HG03575 (cell line): ENCODE measurements around the gene EOLA2.
A peak's percentile ranks its signal among the peaks of the same experiment; 100 is the strongest.
"Not testable (repeated sequence)": the region's sequence is repeated elsewhere in the genome, so short reads cannot be mapped to it uniquely, and the experiment has no call there.

Experiments used
- ATAC-seq: cut with Tn5 transposase; IDR thresholded peaks from one replicate; pipeline ENCODE4 v1.9.1; 2021; ENCODE audit not compliant: unreplicated experiment, insufficient number of reproducible peaks, low FRiP score; ENCODE audit errors: extremely low read depth

The EOLA2 gene

DNA sequence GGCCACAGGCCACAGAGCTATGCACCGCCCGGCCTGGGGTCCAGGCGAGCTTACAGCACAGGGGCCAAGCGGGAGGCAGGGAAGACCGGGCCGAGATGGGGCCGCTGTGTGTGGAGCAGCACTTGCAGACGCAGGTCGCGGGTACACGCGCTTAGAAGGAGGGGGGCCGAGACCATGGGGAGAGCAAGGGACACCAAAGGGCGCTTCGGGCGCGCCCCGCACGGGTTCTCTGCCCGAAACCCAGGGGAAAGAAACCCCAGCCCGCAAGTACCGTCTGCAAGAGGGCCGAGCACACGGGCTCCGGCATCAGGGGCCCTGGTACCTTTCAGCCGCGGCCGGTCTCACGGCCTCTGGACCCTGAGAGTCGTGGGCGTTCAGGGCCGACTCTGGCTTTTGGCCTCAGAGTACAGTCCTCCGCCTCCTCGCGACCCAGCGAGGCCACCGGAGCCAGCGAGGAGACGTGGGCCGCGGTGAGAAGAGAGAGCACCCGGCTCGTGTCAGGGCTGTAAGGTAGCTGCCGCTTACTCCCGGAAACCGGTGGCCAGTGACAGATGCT is 342 bp downstream of the EOLA2 start:
- ATAC-seq, result no peak

GRCh38 chrX:149937328-149937727 is 963 bp downstream of the EOLA2 start:
- ATAC-seq, result not testable (repeated sequence)

- ATAC-seq, result not testable (repeated sequence)
These were observed 4.7 kb downstream of the EOLA2 start for GRCh38 chrX:149933547-149933946.

DNA sequence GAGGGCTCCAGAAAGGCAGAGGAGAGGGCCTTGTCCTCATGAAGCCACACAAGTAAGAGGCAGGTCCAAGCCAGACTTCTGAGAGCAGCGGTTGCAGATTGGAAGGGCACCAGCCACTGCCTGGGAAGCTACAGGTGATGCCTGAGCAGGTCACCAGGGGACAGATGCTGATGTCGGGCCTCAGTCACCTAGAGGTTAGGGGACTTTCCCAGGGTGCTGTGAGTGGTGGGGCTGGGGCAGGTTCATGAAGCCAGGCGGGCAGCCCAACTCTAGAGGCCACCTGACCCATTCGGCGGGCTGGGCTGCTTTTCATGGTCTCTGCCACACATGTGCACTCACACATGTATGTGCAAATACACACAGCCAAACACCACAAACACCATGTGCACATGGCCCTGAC is 5.3 kb downstream of the EOLA2 start:
- not testable (repeated sequence) for ATAC-seq

GRCh38 chrX:149932150-149932549 is 6.1 kb downstream of the EOLA2 start:
- not testable (repeated sequence) for ATAC-seq

- not testable (repeated sequence) for ATAC-seq
These were observed 6.9 kb downstream of the EOLA2 start for GRCh38 chrX:149931355-149931754.

- ATAC-seq, result not testable (repeated sequence)
These were observed 8.9 kb downstream of the EOLA2 start, which contains the start of gene HSFX4 for GRCh38 chrX:149929400-149929799. Gene HSFX4 (plus strand): TSS chrX:149929573. CDS start chrX:149929645, 72 bp downstream.

DNA sequence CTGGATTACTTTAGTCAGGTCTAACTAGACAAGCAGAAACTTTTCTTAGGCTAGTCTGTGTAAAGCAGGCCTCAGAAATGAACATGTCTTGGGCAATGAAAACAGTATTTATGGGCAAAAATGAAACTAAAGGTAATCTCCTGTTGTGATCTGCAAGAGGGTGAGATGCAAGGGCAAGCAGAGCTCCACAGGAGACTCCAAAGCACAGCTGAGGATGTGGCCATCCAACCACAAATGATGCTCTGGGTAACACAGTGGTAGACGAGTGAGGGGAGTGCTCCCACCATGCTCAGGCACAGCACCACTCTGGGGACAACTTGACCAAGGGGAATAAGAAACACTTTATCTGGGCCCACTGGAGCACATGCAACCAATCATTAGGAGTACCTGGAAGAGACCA is 9.7 kb downstream of the EOLA2 start:
- not testable (repeated sequence) for ATAC-seq

- ATAC-seq, result not testable (repeated sequence)
These were observed 10.4 kb downstream of the EOLA2 start for GRCh38 chrX:149927964-149928258.

DNA sequence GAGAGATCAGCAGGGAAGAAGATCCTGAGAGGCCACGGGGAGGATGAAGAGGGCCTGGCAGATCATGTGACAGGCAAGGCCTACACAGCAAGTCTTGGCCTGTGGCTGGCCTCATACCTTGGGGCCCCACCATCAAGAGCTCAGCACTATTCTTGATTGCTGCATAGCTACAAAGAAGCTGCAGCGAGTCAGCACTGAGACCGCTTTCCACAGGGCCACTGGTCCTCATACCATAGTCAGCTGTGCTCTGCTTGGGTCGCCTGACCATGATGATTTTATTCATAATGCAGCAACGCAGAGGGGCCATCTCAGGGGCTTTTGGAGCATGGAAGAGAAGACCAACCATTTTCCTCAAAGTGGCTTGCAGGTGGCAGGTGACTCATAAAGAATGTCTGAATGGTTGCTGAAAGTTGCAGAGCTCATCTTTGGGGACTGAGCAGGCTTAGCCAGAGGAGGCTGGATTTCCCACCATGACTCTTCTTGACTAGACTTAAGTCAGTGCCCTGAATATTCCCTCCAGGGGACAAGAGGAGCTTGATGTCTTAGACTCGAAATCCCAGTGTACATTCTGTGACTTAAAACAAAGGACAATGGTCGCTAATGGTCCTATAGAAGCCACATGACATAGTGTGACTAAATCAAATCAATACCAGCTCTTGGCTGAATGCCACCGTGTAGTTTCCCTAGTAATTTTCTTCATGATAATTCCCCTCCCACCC is 10.9 kb downstream of the EOLA2 start:
- not testable (repeated sequence) for ATAC-seq

DNA sequence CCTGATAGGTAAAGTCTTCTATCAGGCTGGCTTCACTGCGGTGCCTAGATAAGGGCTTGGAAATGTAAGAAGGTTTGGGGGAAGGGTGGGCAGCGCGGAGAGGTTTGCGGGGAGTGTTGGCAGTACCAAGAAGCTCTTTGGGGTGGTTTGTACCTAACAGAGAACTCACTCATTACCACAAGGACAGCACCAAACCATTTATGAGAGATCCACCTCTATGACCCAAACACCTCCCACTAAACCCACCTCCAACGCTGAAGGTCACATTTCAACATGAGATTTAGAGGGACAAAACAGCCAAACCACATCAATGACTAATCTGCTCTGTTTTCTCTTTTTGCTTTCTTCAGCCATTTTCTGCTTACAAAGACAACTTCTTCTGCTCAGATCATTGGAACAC is 13.9 kb downstream of the EOLA2 start:
- not testable (repeated sequence) for ATAC-seq

DNA sequence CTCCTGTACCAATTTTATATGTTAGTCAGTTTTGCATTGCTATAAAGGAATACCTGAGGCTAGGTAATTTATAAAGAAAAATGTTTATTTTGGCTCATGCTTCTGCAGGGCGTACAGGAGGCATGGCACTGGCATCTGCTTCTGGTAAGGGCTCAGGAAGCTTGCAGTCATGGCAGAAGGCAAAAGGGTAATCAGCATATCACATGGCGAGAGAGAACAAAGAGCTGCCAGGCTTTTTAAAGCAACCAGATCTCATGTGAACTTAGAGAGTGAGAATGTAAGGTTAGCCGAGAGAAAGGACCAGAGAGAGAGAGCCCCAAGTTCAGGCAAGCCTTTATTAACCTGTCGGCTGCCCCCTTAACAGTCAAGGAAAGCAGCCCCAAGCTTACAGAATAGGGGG is 14.5 kb downstream of the EOLA2 start:
- not testable (repeated sequence) for ATAC-seq

- ATAC-seq, result no peak
These were observed 21.4 kb downstream of the EOLA2 start for GRCh38 chrX:149916745-149917392.

DNA sequence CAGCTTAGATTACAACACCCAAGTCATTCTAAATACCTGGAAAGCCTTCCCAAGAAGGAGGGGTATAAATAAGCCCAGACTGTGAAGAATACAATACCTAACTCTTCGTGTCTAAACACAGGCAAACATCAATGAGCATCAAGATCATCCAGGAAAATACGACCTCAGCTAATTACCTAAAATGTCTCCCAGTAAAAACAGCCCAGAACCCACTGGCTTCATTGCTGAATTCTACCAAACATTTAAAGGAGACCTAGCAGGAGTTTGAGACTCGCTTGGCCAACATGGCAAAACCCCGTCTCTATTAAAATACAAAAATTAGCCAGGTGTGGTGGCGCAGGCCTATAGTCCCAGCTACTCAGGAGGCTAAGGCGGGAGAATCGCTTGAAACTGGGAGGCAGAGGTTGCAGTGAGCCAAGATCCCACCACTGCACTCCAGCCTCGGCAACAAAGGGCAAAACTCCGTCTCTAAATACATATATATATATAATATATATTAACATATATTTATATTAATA is 28.1 kb downstream of the EOLA2 start:
- ATAC-seq, result no peak

DNA sequence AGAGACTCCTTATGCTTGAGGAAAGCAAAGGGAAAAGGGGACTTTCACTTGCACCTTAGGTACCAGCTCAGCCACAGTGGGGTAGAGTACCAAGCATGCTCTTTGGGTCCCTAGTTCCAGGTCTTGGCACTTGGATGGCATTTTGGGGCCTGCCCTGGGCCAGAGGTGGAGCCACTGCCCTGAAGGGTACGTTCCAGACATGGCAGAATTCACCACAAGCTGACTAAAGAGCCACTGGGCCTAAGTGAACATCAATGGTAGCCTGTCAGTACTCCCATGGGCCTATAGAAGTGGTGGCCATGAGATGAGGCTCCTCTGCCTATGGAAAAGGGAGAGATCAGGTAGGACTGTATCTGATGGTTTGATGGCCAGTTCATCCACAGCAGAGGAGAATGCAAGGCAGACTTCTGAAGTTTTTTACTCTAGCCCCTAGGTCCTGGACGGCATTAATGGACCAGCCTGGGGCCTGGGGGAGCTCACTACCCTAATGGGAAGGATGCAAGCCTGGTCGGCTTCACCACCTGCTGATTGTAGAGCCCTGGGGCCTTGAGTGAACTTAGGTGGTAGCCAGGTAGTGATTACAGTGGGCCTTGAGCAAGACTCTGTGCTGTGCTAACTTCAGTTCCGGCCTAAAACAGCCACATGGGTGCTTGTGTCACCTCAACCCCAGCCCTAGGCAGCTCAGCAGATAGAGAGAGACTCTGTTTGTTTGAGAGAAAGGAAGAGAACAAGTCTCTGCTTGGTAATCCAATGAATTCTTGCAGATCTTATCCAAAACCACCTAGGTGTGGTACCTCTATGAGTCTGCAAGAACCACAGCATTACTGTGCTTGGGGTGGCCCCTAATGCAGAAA is 28.7 kb downstream of the EOLA2 start:
- no peak for ATAC-seq

- ATAC-seq, result no peak
These were observed 29.6 kb downstream of the EOLA2 start for GRCh38 chrX:149908727-149909126.

DNA sequence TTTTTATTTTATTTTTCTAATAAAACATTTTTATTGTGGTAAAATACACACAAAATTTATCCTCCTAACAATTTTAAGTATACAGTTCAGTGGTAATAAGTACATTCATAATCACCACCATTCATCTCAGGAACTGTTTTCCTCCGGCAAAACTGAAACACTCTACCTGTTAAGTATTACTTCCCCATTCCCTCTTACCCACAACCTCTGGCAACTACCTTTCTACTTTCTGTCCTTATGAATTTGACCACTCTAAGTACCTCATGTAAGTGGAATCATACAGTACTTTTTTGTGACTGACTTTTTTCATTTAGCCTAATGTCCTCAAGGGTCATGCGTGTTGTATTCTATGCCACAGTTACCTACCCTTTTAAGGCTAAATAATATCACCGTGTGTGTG is 30.0 kb downstream of the EOLA2 start:
- no peak for ATAC-seq

DNA sequence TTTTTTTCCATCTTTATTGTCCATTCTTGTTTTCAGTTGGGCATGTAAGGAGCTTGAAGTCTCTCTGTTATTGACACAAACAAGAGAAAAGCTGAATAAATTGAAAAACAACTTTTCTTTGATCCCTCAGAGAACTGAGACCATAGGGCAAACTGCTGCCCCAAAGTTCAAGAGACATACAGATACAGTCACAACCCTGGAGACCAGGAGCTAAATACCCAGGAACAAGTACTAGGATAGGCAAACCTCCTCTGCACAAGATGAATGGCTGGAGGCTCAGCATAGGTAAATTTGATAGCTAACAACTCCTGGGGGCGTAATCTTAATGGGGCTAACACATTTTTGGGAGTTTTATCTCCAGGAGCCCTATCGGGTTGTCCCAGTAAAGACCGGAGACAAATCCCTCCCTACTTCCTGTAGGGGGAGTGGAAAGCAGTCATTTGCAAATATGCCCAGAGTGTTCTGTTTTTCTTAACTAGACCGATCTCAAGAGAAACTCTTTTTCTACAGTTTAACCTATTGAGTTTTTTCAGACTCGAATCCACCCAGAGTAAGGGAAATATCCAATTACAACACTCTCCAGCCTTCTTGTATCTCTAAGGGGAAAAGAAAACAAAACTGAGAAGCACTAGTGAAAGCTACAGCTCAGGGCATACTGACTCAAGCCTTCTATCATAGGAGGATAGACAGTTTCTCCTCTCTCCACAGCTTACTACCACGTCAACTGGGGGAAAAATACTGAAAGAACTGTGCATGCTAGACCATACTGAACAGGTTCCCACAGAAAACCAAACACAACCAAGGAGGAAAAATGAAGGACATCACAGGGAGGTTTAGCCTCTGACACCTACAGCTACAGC is 34.2 kb downstream of the EOLA2 start:
- ATAC-seq, result peak; percentile 55
